ENCODE results near the gene KLHL35. TPM values are rescaled to one million over a fixed set of nuclear protein-coding genes. Genes with fewer than 3 reads are reported as not detected.
A peak's percentile ranks its signal among the peaks of the same experiment; 100 is the strongest.
"Not testable (repeated sequence)": the region's sequence is repeated elsewhere in the genome, so short reads cannot be mapped to it uniquely, and the experiment has no call there.

The KLHL35 gene
- total RNA-seq, 1 donor from 2014 or later, result 0.75 TPM

GRCh38 chr11:75402002-75402773, 30.8 kb downstream of the KLHL35 start:
- peak; percentile 29 for DNase-seq (ENCODE audit: low spot score)
- intact Hi-C loops (cut with DNase I), result loop anchor here (5.0 kb wide), 1 partner anchor 45 kb away; no protein-coding TSS in a partner anchor

GRCh38 chr11:75400146-75400865, 32.7 kb downstream of the KLHL35 start:
- DNase-seq (ENCODE audit: low spot score), result peak; percentile 33
- intact Hi-C loops (cut with DNase I), result loop anchor here (5.0 kb wide), 1 partner anchor 47 kb away; no protein-coding TSS in a partner anchor

GRCh38 chr11:75399344-75400145, 33.5 kb downstream of the KLHL35 start, which contains the start of gene RPS3:
RPS3 (plus strand) TSS chr11:75399518; CDS start chr11:75399548, 30 bp downstream.
- intact Hi-C loops (cut with DNase I), result loop anchor here (5.0 kb wide), 1 partner anchor 48 kb away; no protein-coding TSS in a partner anchor
- peak; percentile 98 for DNase-seq (ENCODE audit: low spot score)

GRCh38 chr11:75398906-75399305, 34.1 kb downstream of the KLHL35 start:
- DNase-seq (ENCODE audit: low spot score), result peak; percentile 63
- intact Hi-C loops (cut with DNase I), result no loop called here

GRCh38 chr11:75394085-75394840, 38.7 kb downstream of the KLHL35 start:
- no peak for DNase-seq (ENCODE audit: low spot score)
- intact Hi-C loops (cut with DNase I), result no loop called here

GRCh38 chr11:75389925-75390324, 43.1 kb downstream of the KLHL35 start:
- intact Hi-C loops (cut with DNase I), result loop anchor here (5.0 kb wide), 1 partner anchor 142 kb away; no protein-coding TSS in a partner anchor
- DNase-seq (ENCODE audit: low spot score), result no peak

- DNase-seq (ENCODE audit: low spot score), result no peak
- intact Hi-C loops (cut with DNase I), result loop anchor here (5.0 kb wide), 1 partner anchor 143 kb away; no protein-coding TSS in a partner anchor
Measured at GRCh38 chr11:75389276-75389605, 43.8 kb downstream of the KLHL35 start.

GRCh38 chr11:75388386-75389275, 44.4 kb downstream of the KLHL35 start:
- intact Hi-C loops (cut with DNase I), result loop anchor here (5.0 kb wide), 1 partner anchor 144 kb away; no protein-coding TSS in a partner anchor
- DNase-seq (ENCODE audit: low spot score), result no peak

GRCh38 chr11:75387736-75388294, 45.2 kb downstream of the KLHL35 start:
- DNase-seq (ENCODE audit: low spot score), result no peak
- intact Hi-C loops (cut with DNase I), result loop anchor here (5.0 kb wide), 1 partner anchor 144 kb away; no protein-coding TSS in a partner anchor

- intact Hi-C loops (cut with DNase I), result loop anchor here (5.0 kb wide), 1 partner anchor 145 kb away; no protein-coding TSS in a partner anchor
- DNase-seq (ENCODE audit: low spot score), result no peak
Measured at GRCh38 chr11:75386942-75387630, 45.9 kb downstream of the KLHL35 start.

GRCh38 chr11:75384438-75385080, 48.4 kb downstream of the KLHL35 start:
- intact Hi-C loops (cut with DNase I), result loop anchor here (1.0 to 5.0 kb wide), 3 partner anchors 56 to 148 kb away; no protein-coding TSS in a partner anchor
- peak; percentile 90 for DNase-seq (ENCODE audit: low spot score)

GRCh38 chr11:75383246-75383645, 49.8 kb downstream of the KLHL35 start:
- DNase-seq (ENCODE audit: low spot score), result no peak
- intact Hi-C loops (cut with DNase I), result no loop called here

GRCh38 chr11:75380716-75381420, 52.1 kb downstream of the KLHL35 start:
- DNase-seq (ENCODE audit: low spot score), result no peak
- intact Hi-C loops (cut with DNase I), result no loop called here

- intact Hi-C loops (cut with DNase I), result no loop called here
- no peak for DNase-seq (ENCODE audit: low spot score)
Measured at GRCh38 chr11:75380245-75380644, 52.8 kb downstream of the KLHL35 start.

GRCh38 chr11:75378776-75379175, 54.2 kb downstream of the KLHL35 start:
- intact Hi-C loops (cut with DNase I), result not testable (repeated sequence)

GRCh38 chr11:75376175-75376574, 56.8 kb downstream of the KLHL35 start:
- no peak for DNase-seq (ENCODE audit: low spot score)
- intact Hi-C loops (cut with DNase I), result no loop called here

More at GRCh38 chr11:75378776-75379175, 54.2 kb downstream of the KLHL35 start:
- not testable (repeated sequence) for DNase-seq (ENCODE audit: low spot score)

Measured in cardiac septum (tissue), 1 donor.